Urinary bladder (tissue), 4 donors: ENCODE measurements around the gene FOXN4. TPM values are rescaled to one million over a fixed set of nuclear protein-coding genes. Genes with fewer than 3 reads are reported as not detected.

Experiments
- DNase-seq: peaks from one replicate; pipeline ENCODE4 v3.0.0-alpha.2; 2015; ENCODE audit errors: extremely low spot score
- H3K27ac ChIP-seq: one replicate; pipeline ENCODE4 v1.5.1; 2013; ENCODE audit warnings: low read depth, mild to moderate bottlenecking, moderate library complexity
- H3K36me3 ChIP-seq: one replicate; pipeline ENCODE4 v1.6.1; 2013; ENCODE audit warnings: mild to moderate bottlenecking, moderate library complexity; ENCODE audit not compliant: insufficient read depth
- H3K4me1 ChIP-seq: one replicate; pipeline ENCODE4 v1.6.1; 2013; ENCODE audit warnings: mild to moderate bottlenecking, moderate library complexity; ENCODE audit not compliant: insufficient read depth
- H3K4me3 ChIP-seq: one replicate; pipeline ENCODE4 v1.5.1; 2013; ENCODE audit warnings: low read depth, low read length
- WGBS: extraction: QIAGEN DNeasy Blood & Tissue Kit; methylation state at CpG from one replicate; pipeline ENCODE4 v1.1.7; 2013; 5-methylcytosine and 5-hydroxymethylcytosine counted together
- polyA plus RNA-seq: library from polyadenylated mRNA; stranded (reverse); fragments of 200-250 nt; gene quantifications from one replicate; pipeline ENCODE4 v1.2.3, GENCODE V29; 2013
- total RNA-seq: library from RNA; depleted of rRNA; stranded (reverse); fragments of >200 nt; gene quantifications from one replicate; pipeline ENCODE4 v1.2.3, GENCODE V29; 2014
- donor health status: healthy with polysubstance abuse.
- donor health status: healthy.

Gene FOXN4
- total and polyA plus RNA-seq, 2 donors, result not detected

DNA sequence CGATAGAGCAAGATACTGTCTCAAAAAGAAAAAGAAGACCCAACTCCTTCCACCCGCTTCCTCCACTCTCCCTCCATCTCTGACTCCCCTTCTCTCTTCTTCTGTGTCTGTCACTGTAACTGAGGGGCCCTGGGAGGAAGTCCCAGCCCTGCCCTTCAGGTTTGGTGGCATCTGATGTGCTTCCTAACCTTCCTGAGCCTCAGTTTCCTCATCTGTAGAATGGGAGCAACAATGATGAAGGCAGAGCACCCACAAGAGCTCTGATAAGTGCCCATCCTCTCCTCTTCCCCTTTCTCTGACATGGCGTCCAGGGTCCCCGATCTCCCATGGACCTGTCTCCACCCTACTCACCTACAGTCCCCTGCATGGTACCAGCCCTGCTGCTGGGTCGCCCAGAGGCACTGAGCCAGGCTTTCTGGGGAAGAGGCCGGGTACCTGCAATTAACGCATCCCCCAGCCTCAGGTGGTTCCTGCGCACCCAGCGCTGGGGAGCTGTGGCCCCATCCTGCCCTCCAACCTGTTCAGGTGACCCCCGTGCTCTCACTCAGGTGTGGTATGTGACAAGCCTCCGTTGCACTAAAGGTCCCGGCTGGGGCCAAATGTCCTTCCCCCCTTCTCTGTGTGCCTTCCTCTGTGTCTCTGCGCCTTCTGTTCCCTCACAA is 13.2 kb downstream of the FOXN4 start:
- Histone ChIP-seq H3K4me3 (no peak overlapping the region), H3K27ac (no peak overlapping the region), H3K4me1 (no peaks in the 10 kb centered on the region), H3K36me3 (no peaks in the 10 kb centered on the region)
- DNase-seq, result no peak
- WGBS, result 82% methylated on average over 13 of the region's 13 CpGs

DNA sequence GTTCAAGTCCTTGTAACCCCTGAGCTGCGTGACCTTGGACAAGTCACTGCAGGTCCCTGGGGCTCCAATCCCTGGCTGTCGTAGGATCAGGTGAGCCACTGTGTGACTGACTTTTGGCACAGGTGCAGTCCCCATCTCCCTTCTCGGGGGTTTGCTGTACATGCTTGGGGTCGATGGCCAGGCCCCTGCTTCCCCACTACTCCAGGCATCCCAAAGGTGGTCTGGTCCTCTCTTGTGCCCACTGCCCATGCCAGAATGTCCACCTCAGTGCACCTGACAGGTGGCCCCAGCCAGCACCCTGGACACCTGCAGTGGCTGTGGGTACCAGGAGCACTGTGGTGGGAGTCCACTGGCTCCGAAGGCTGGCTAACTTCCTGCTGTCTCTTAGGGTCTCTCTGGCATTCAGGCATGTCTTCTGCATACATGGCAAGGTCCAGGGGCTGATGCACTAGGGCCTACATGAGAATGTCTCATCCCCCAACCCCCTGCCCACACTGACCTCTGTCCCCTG is 14.7 kb downstream of the FOXN4 start:
- Histone ChIP-seq H3K27ac (no peak overlapping the region), H3K4me3 (no peak overlapping the region), H3K4me1 (no peaks in the 10 kb centered on the region), H3K36me3 (no peaks in the 10 kb centered on the region)
- DNase-seq, result no peak
- WGBS, result 78% methylated on average over 5 of the region's 5 CpGs

DNA sequence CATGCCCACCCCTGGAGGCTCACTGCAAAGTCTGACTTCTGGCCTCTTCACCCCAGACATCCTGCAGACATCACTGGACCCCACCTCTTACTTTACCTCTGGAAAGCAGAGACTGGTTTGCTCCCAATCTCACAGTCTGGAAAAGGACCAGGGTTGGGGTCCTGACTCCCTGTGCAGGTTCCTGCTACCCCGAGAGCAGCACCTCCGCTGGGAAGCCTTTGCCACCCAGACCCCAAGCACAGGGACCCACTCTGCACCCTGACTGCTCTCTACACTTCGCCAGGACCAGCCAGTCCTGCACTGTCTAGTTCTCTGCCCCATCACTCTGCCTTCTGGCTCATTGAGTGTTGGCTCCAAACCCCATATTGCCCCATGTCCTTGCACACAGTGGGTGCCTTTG is 16.0 kb downstream of the FOXN4 start:
- H3K4me3 ChIP-seq, result no peak overlapping the region
- H3K27ac ChIP-seq, result no peak overlapping the region
- no peak for DNase-seq
- no peaks in the 10 kb centered on the region for H3K4me1 ChIP-seq
- H3K36me3 ChIP-seq, result no peaks in the 10 kb centered on the region
- WGBS, result 80% methylated on average over 3 of the region's 3 CpGs

DNA sequence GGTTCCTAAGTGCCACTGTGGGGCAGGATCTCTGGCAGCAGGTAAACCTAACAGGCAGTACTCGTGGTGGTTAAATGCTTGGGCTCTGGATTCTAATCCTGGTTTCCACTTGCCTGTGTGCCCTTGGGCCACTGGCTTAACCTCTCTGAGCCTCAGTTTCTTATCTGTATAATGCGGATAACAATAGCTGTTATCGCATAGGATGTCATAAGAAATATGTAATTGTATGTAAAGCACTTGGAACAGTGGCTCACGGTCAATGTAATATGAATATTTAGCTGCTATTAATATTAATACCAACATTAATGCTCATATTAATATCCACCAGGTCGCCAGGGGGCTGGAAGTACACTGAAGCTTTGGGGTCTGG is 16.8 kb downstream of the FOXN4 start:
- no peak for DNase-seq
- no peaks in the 10 kb centered on the region for H3K4me1 ChIP-seq
- H3K27ac ChIP-seq, result no peak overlapping the region
- no peaks in the 10 kb centered on the region for H3K36me3 ChIP-seq
- H3K4me3 ChIP-seq, result no peak overlapping the region
- WGBS, result 87% methylated on average over 5 of the region's 5 CpGs

DNA sequence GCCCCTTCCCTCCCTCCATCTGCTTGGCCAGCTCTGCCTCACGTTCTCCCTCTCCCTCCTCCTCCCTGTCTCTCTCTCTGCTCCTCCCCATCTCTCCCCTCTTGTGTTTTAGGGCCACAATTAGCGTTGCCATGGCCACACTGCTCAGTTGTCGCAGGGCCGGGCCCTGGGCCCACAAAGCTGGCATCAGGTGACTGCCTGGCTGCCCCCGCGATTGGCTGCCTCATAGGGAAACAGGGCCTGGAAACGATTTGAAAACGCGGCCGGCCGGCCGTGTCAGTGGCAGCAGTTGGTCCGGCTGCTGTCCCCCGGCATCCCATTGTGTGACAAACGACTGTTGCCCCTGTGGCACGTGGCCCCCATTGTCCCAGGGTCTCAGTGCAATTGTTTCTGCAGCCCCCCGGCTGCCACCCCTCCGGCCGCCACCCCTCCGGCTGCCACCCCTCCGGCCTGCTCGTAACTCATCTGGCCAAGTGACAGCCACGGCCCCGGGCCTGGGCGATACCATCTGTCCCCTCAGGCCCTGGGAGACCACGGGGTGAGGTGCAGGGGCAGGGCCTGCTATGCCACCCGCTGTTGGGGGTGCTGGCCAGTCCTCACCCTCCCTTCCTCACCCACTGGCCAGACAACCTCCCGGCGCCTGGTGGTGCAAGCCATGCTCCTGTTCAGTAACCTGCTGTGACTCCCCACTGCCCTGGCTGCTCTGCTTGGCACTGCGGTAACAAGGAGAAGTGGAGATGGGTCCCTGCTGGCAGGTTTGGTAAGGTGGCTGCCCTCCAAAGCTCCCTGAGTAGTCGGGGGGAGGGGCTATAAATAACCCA is 17.4 kb downstream of the FOXN4 start:
- no peaks in the 10 kb centered on the region for H3K36me3 ChIP-seq
- DNase-seq, result peak; percentile 49
- 12% methylated on average over 31 of the region's 31 CpGs for WGBS
- H3K27ac ChIP-seq, result no peak overlapping the region
- H3K4me3 ChIP-seq, result no peak overlapping the region
- H3K4me1 ChIP-seq, result no peaks in the 10 kb centered on the region

DNA sequence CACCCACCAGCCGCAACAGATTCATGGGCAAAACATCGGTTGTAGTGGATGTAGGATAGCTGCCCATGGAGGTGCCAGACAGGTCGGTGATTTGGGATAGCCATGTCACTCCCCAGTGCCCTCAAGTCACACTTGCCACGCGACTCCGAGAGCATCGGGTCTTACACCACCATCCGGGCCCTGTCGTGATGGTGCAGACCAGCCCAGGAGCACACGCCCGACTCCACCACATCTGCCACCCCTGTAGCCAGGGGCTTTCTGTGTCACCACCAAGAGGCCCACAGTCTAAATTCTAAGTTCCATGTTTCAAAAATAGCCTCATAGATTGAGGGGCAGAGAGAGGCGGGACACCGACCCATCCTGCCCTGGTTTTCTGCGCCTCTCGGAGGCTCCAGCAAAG is 18.0 kb downstream of the FOXN4 start:
- H3K4me1 ChIP-seq, result no peaks in the 10 kb centered on the region
- 39% methylated on average over 15 of the region's 15 CpGs for WGBS
- H3K36me3 ChIP-seq, result no peaks in the 10 kb centered on the region
- no peak overlapping the region for H3K27ac ChIP-seq
- DNase-seq, result no peak
- H3K4me3 ChIP-seq, result no peak overlapping the region

DNA sequence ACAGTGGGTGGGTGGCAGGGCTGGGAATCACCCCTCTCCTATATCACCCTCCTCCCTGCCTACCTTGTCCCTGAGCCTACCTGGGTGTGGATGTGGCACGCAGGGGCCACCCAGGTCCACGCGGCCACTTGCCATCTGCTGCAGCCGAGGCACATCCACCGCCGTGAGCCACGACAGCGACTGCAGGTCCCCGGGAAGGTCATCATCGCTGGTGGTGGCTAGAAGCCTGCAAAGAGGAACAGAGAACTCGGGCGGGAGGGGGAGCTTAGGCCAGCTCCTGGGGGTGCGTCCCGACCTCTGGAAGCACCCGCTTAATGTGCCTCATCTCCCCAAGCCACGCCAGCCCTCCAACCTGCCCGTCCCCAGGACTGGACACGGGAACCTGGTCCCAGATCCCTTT is 19.0 kb downstream of the FOXN4 start:
- no peaks in the 10 kb centered on the region for H3K36me3 ChIP-seq
- no peak overlapping the region for H3K27ac ChIP-seq
- H3K4me1 ChIP-seq, result no peaks in the 10 kb centered on the region
- no peak overlapping the region for H3K4me3 ChIP-seq
- DNase-seq, result no peak
- WGBS, result 88% methylated on average over 18 of the region's 18 CpGs

DNA sequence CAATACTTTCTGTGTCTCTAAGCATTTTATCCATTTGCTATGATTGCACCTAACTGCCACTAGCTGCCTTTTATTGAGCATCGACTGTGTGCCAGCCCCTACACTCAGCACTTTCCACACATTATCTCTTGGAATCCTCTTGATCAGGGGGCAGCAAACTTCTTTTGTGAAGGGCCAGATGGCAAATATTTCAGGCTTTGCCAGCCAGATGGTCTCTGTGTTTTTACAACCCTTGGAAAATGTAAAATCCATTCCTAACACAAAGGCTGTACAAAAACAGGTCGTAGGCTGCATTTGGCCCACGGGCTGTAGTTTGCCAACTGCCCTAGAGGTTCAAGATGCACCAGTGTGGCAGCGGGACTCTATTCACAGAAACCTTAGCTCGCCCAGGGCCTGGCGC is 19.5 kb downstream of the FOXN4 start:
- WGBS, result 87% methylated on average over 6 of the region's 6 CpGs

DNA sequence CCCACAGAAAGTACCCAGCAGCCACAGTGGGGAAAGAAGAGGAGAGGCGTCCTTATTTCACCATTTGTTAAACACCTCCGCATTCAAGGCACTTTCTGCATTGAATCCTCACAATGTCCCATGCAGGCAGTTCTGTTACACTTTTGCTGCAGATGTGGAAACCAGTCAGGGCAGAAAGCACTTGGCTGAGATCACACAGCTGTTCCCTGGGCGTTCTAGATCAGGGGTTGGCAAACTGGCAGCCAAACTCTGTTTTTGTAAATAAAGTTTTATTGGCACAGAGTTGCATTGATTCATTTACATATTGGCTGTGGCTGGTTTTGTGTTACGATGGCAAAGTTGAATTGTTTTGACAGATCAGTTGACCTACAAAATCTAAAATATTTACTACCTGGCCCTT is 20.1 kb downstream of the FOXN4 start:
- Histone ChIP-seq H3K36me3 (no peaks in the 10 kb centered on the region), H3K4me3 (no peak overlapping the region), H3K27ac (no peak overlapping the region), H3K4me1 (no peaks in the 10 kb centered on the region)
- no peak for DNase-seq
- 76% methylated on average over 4 of the region's 4 CpGs for WGBS

More for the DNA sequence above, 19.5 kb downstream of the FOXN4 start:
- H3K36me3 ChIP-seq, result no peaks in the 10 kb centered on the region
- H3K4me3 ChIP-seq, result no peak overlapping the region
- H3K27ac ChIP-seq, result no peak overlapping the region
- H3K4me1 ChIP-seq, result no peaks in the 10 kb centered on the region
- no peak for DNase-seq

DNA sequence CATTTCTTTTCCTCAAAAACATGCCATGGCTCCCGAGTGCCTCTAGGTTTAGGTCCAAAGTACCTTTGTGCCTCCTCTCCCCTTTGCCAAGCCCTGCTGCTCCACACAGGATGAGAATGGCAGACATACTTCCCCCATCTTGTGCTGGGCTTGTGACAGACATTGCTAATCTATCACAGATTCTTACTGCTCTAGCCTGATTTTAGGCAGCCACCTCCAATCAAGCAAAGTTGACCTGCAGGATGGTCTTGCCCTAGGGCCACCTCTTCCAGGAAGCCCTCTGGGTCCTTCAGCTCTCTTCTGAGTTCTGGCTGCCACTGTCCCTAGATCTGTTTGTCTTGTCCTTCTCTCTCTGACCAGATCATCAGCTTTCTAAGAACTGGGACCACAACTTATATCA is 20.5 kb downstream of the FOXN4 start:
- DNase-seq, result no peak

DNA sequence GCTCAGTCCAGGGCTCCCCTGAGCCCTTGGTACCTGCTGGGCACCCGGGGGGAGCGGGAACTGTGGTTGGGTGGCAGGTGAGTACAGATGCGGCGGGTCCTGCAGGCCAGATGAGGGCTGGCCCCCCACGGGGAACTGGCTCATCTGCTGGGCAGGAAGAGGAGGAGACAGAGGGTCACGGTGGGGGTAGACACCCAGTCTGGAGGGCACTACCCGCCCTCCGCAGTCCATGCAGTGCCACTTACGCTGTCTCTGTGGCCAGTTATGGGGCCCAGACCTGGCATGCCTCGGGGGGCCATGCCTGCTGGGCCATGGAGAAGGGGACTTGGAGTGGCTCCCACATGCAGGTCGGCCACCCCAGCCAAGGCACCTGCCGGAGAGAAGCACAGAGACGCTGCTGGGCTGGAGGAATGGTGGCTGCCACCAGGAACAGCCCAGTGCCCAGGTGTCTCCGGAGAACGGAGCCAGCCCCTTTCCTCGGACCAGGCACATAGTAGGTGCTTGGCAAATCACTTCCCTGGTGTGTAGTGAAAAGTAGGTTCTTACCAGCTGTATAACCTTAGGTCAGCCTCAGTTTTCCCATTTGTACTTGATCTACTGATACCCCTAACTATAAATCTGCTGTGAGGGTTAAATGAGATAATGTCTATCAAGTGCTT is 21.1 kb downstream of the FOXN4 start:
- 84% methylated on average over 16 of the region's 16 CpGs for WGBS

More for the DNA sequence above, 20.5 kb downstream of the FOXN4 start:
- H3K27ac ChIP-seq, result no peak overlapping the region
- H3K4me1 ChIP-seq, result no peaks in the 10 kb centered on the region
- 95% methylated on average over 1 of the region's 1 CpG for WGBS
- H3K4me3 ChIP-seq, result no peak overlapping the region
- no peaks in the 10 kb centered on the region for H3K36me3 ChIP-seq

DNA sequence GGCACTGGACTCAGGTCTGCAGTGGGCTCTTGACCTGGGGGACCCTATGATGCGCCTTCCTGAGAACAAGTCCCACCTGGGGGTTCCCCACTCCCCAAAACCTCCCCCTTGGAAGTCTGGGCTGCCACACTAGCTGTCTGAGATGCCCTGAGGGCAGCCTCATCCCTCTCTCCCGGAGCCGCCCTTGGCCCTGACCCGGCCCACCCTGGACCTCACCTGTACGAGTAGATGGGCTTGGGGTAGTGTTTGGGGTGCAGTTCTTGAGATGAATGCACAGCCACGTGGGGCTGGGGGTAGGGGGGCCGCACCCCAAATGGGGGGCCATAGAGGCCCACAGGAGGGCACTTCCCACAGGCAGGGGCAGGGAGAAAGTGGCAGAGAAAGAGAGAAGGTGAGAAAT is 21.9 kb downstream of the FOXN4 start:
- H3K36me3 ChIP-seq, result no peaks in the 10 kb centered on the region
- H3K4me1 ChIP-seq, result no peaks in the 10 kb centered on the region
- WGBS, result 83% methylated on average over 7 of the region's 7 CpGs
- DNase-seq, result no peak
- H3K4me3 ChIP-seq, result no peak overlapping the region
- H3K27ac ChIP-seq, result no peak overlapping the region

More for the DNA sequence above, 21.1 kb downstream of the FOXN4 start:
- H3K36me3 ChIP-seq, result no peaks in the 10 kb centered on the region
- H3K4me3 ChIP-seq, result no peak overlapping the region
- H3K27ac ChIP-seq, result no peak overlapping the region
- no peak for DNase-seq
- no peaks in the 10 kb centered on the region for H3K4me1 ChIP-seq

DNA sequence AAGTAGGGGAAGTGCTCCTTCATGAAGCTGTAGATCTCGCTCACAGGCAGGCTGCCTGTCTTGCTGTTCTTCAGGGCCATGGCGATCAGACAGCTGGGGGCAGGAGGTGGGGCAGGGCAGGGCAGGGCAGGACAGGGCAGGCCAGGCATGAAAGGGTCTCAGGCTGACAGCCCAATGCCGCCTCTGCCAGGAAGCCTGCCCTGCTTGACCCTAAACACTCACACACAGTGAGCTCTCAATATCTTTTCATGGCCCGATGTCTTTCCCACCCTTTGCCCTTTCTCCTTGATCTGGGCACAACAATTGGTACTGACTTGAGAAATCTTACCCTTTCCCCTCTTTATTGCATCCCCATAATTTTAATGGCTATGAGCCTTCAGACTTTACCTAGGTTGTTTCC is 22.4 kb downstream of the FOXN4 start:
- no peaks in the 10 kb centered on the region for H3K36me3 ChIP-seq
- H3K27ac ChIP-seq, result no peak overlapping the region
- DNase-seq, result no peak
- 87% methylated on average over 4 of the region's 4 CpGs for WGBS
- no peaks in the 10 kb centered on the region for H3K4me1 ChIP-seq
- no peak overlapping the region for H3K4me3 ChIP-seq

DNA sequence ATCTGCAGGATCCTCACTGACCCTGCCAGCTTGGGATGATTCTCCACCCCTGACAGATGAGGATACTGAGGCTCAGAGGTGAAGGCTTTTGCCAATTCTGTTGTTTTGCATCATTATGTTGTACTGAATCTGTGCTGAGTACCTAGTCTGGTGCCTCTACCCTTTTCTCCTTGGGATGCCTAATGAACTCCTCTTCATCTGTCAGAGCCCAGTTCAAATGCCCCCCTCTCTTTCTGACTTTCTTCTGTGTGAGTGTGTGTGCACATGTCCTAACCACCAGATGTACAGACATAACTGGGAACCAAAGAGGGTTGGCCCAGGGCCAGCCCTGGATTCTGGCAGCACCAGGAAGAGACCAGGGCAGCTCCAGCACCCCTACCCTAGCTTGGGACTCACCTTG is 22.8 kb downstream of the FOXN4 start:
- H3K36me3 ChIP-seq, result no peaks in the 10 kb centered on the region
- no peak for DNase-seq
- H3K4me3 ChIP-seq, result no peak overlapping the region
- H3K4me1 ChIP-seq, result no peaks in the 10 kb centered on the region
- no peak overlapping the region for H3K27ac ChIP-seq
